GM12878 (cell line): ENCODE results near the gene IQCH. TPM values are rescaled to one million over a fixed set of nuclear protein-coding genes. Genes with fewer than 3 reads are reported as not detected.

Experiments used
- ATAC-seq: fragments of 200-7000 bp; cut with Tn5 transposase; 3 replicates; pipeline ENCODE4 v1.9.1; 2020; ENCODE audit warnings: mild to moderate bottlenecking, moderate library complexity
- BruUV-seq: library from RNA; stranded (reverse); fragments of 400-500 nt; replicated peaks from 2 replicates; lab custom pipeline; 2021; lab: Mats Ljungman, UMichigan
- CTCF ChIA-PET: fragments of 300-600 bp; sonication (Branson Sonifier 250); formaldehyde crosslinking; extraction: SDS; loops from one replicate; lab custom pipeline; 2021; ENCODE audit warnings: inconsistent platforms; lab: Yijun Ruan, JAX
- POLR2A ChIA-PET: fragments of 350-600 bp; formaldehyde crosslinking; extraction: SDS; loops from one replicate; lab custom pipeline; 2021; ENCODE audit warnings: inconsistent platforms; lab: Charles Lee
- RAD21 ChIA-PET: fragments of 300-600 bp; sonication (Branson Sonifier 250); formaldehyde crosslinking; loops from one replicate; lab custom pipeline; 2023; ENCODE audit warnings: antibody characterized with exemption; ENCODE audit not compliant: unreplicated experiment; lab: Charles Lee
- SMC1A ChIA-PET: fragments of 300-600 bp; sonication (Branson Sonifier 250); formaldehyde crosslinking; loops from one replicate; lab custom pipeline; 2023; ENCODE audit not compliant: unreplicated experiment, uncharacterized antibody; lab: Charles Lee
- DNase-seq: peaks from one replicate; pipeline ENCODE4 v3.0.0-alpha.2; 2011; ENCODE audit warnings: low read depth, low spot score
- FAIRE-seq: peaks from 3 replicates; lab custom pipeline; 2011; peaks lifted over from hg19 to GRCh38; lab: Jason Lieb, UNC
- H2AFZ ChIP-seq: 2 replicates; pipeline ENCODE4 v1.6.0; 2011; ENCODE audit warnings: low read depth, low read length, control low read depth; ENCODE audit not compliant: control insufficient read depth
- H3K27ac ChIP-seq: 2 replicates; pipeline ENCODE4 v1.5.1; 2011; ENCODE audit warnings: control low read depth; ENCODE audit not compliant: control insufficient read depth, insufficient read depth
- H3K27me3 ChIP-seq, 2 experiments: replicated peaks in 1 of 2; 2 replicates each; pipeline versions ENCODE4 v1.6.0 to v1.6.1; 2011; ENCODE audit warnings: low read length in 1 of 2; ENCODE audit not compliant: control insufficient read depth in 2 of 2, insufficient read depth in 2 of 2
- H3K36me3 ChIP-seq, 2 experiments: 2 replicates each; pipeline ENCODE4 v1.5.1; 2011; ENCODE audit warnings: low read length in 1 of 2; ENCODE audit not compliant: control insufficient read depth in 2 of 2, insufficient read depth in 2 of 2
- H3K4me1 ChIP-seq: 2 replicates; pipeline ENCODE4 v1.6.1; 2011; ENCODE audit warnings: mild to moderate bottlenecking, low read length, moderate library complexity, mixed read lengths; ENCODE audit not compliant: control insufficient read depth, insufficient read depth
- H3K4me2 ChIP-seq: 2 replicates; pipeline ENCODE4 v1.6.0; 2011; ENCODE audit warnings: control low read depth; ENCODE audit not compliant: control insufficient read depth, insufficient read depth
- H3K4me3 ChIP-seq: fragments of 200-600 bp; sonication (generic); 2 replicates; pipeline ENCODE4 v1.5.1; 2016
- H3K79me2 ChIP-seq: 2 replicates; pipeline ENCODE4 v1.6.0; 2011; ENCODE audit warnings: low read length; ENCODE audit not compliant: control insufficient read depth, insufficient read depth
- H3K9ac ChIP-seq: 2 replicates; pipeline ENCODE4 v1.8.0; 2011; ENCODE audit warnings: low read length, control low read depth, mixed read lengths; ENCODE audit not compliant: control insufficient read depth, insufficient read depth
- H3K9me3 ChIP-seq: replicated peaks from 3 replicates; pipeline ENCODE4 v1.5.1; 2011; ENCODE audit warnings: mild to moderate bottlenecking, low read length; ENCODE audit not compliant: control insufficient read depth, insufficient read depth
- H4K20me1 ChIP-seq: 2 replicates; pipeline ENCODE4 v1.6.0; 2011; ENCODE audit not compliant: control insufficient read depth, insufficient read depth
- SIX5 ChIP-seq: IDR thresholded peaks from 2 replicates; pipeline ENCODE4 v1.6.1; 2011; ENCODE audit warnings: mild to moderate bottlenecking, low read depth, low read length, moderate library complexity; ENCODE audit not compliant: severe bottlenecking
- TARDBP ChIP-seq: IDR thresholded peaks from 2 replicates; pipeline ENCODE4 v1.6.1; 2016; ENCODE audit warnings: borderline replicate concordance
- WGBS: methylation state at CpG from one replicate; pipeline ENCODE4 v1.1.6; 2016; ENCODE audit warnings: low lambda C conversion rate; ENCODE audit not compliant: insufficient replicate concordance, insufficient coverage; ENCODE audit errors: missing lambda C conversion rate; 5-methylcytosine and 5-hydroxymethylcytosine counted together
- in situ Hi-C: fragments of 300-500 bp; cut with MboI; formaldehyde crosslinking; loops from 9 replicates; pipeline ENCODE4 v1.14.3; 2018; ENCODE audit warnings: mixed read lengths
- intact Hi-C: fragments of 100-400 bp; cut with micrococcal nuclease; formaldehyde crosslinking; loops from one replicate; pipeline ENCODE4 v1.14.2; 2022; ENCODE audit not compliant: unreplicated experiment
- polyA plus RNA-seq, 11 experiments: library from polyadenylated mRNA; depleted of rRNA in 4 of 11; unstranded in 6 of 11; stranded (reverse) in 5 of 11; fragments of >200 nt; fragmentation: Nextera tagmentation in 4 of 11; fragmentation: Illumina TruSeq in 1 of 11; extraction: Ambion mirVana in 4 of 11; extraction: Trizol in 1 of 11; gene quantifications; 1 replicate in 1 of 11; 2 replicates in 10 of 11; pipeline versions ENCODE4 v1.2.1 to v1.2.3, GENCODE V29; 2011 to 2016; ENCODE audit warnings: inconsistent platforms in 2 of 11, missing spikeins in 2 of 11, low read depth in 1 of 11
- total RNA-seq, 4 experiments: library from RNA; depleted of rRNA in 3 of 4; stranded (reverse); fragments of >200 nt in 3 of 4; fragmentation: Illumina TruSeq in 1 of 4; extraction: Trizol in 1 of 4; gene quantifications; 2 replicates each; pipeline versions ENCODE4 v1.2.1 to v1.2.3, GENCODE V29; 2013 to 2021
- TF ChIP-seq, protein P1 (sequence below): fragments of 450-650 bp; IDR thresholded peaks from 2 replicates; pipeline ENCODE4 v1.6.1; 2017; ENCODE audit warnings: mild to moderate bottlenecking, moderate library complexity

IQCH gene
- total and polyA plus RNA-seq, 10 of the 15 experiments (the other 5 are each of a cell fraction or from before 2014, with no cell fraction given), result 0.29 to 1.3 (median 0.99) TPM

DNA sequence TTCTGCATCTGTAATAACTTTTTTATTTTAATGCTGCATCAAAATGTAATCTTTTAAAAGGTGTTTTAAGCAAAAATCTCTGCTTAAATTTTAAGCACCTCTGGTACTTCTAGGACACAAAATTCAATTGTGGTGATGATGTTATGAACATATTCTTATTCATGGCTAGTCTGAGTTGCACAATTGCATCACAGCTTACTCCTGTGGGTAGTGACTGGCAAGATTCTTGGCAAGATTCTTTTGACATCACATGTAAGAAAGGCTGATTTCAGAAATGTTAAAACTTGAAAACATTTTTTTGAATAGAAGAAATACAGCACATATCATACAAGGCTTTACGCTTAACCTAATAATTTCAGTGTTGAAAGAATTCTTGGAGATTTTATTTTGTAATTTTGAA, 35.7 kb downstream of the IQCH start:
- no peaks in the 10 kb centered on the region for H3K36me3 ChIP-seq
- in situ Hi-C loops, result no loop called here
- ChIA-PET POLR2A (no interaction called here), RAD21 (interaction anchor here (1.0 kb wide), 1 partner anchor 346 kb away, joined by 3 read pairs; no protein-coding TSS in a partner anchor), SMC1A (no interaction called here), CTCF (no interaction called here)
- no peaks in the 10 kb centered on the region for H3K79me2 ChIP-seq
- no peaks in the 10 kb centered on the region for H3K4me1 ChIP-seq
- no peak for DNase-seq
- no peak overlapping the region for H3K4me3 ChIP-seq
- no peak overlapping the region for H2AFZ ChIP-seq
- H4K20me1 ChIP-seq, result no peaks in the 10 kb centered on the region
- 100% methylated on average over 1 of the region's 1 CpG for WGBS
- no peak for FAIRE-seq
- no peak overlapping the region for H3K27ac ChIP-seq
- intact Hi-C loops, result no loop called here
- TF ChIP-seq, protein P1, sequence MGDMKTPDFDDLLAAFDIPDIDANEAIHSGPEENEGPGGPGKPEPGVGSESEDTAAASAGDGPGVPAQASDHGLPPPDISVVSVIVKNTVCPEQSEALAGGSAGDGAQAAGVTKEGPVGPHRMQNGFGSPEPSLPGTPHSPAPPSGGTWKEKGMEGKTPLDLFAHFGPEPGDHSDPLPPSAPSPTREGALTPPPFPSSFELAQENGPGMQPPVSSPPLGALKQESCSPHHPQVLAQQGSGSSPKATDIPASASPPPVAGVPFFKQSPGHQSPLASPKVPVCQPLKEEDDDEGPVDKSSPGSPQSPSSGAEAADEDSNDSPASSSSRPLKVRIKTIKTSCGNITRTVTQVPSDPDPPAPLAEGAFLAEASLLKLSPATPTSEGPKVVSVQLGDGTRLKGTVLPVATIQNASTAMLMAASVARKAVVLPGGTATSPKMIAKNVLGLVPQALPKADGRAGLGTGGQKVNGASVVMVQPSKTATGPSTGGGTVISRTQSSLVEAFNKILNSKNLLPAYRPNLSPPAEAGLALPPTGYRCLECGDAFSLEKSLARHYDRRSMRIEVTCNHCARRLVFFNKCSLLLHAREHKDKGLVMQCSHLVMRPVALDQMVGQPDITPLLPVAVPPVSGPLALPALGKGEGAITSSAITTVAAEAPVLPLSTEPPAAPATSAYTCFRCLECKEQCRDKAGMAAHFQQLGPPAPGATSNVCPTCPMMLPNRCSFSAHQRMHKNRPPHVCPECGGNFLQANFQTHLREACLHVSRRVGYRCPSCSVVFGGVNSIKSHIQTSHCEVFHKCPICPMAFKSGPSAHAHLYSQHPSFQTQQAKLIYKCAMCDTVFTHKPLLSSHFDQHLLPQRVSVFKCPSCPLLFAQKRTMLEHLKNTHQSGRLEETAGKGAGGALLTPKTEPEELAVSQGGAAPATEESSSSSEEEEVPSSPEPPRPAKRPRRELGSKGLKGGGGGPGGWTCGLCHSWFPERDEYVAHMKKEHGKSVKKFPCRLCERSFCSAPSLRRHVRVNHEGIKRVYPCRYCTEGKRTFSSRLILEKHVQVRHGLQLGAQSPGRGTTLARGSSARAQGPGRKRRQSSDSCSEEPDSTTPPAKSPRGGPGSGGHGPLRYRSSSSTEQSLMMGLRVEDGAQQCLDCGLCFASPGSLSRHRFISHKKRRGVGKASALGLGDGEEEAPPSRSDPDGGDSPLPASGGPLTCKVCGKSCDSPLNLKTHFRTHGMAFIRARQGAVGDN, result no peak
- no peak for TF ChIP-seq SIX5
- TF ChIP-seq TARDBP, result no peak
- H3K9me3 ChIP-seq, result no peaks in the 10 kb centered on the region; the same call in 2 of the 3 replicates
- BruUV-seq, result no TSS peak
- no peak overlapping the region for H3K9ac ChIP-seq
- ATAC-seq, result no peak
- H3K27me3 ChIP-seq, result no peaks in the 10 kb centered on the region; a peak in 1 of 4 replicates
- H3K4me2 ChIP-seq, result no peak overlapping the region
